SK-N-SH treated with all-trans-retinoic acid at 6 μM for 48 hours (cell line): ENCODE data around the gene CALY.

Experiments
- ATAC-seq: fragments of 200-7000 bp; cut with Tn5 transposase; 3 replicates; pipeline ENCODE4 v1.9.1; 2020; ENCODE audit warnings: mild to moderate bottlenecking, moderate library complexity
- ARNTL ChIP-seq: fragments of 450-650 bp; formaldehyde crosslinking; IDR thresholded peaks from 2 replicates; pipeline ENCODE4 v1.5.0; 2020; ENCODE audit warnings: low read depth, mild to moderate bottlenecking, moderate library complexity, borderline replicate concordance
- CREB5 ChIP-seq: fragments of 250-450 bp; sonication (Bioruptor Pico); IDR thresholded peaks from 2 replicates; pipeline ENCODE4 v1.5.1; 2020; ENCODE audit warnings: low read depth, mild to moderate bottlenecking, moderate library complexity
- CSDC2 ChIP-seq: fragments of 250-450 bp; sonication (Bioruptor Pico); IDR thresholded peaks from 2 replicates; pipeline ENCODE4 v1.5.0; 2020; ENCODE audit warnings: mild to moderate bottlenecking, moderate library complexity
- CSRNP3 ChIP-seq: fragments of 250-450 bp; sonication (Bioruptor Pico); IDR thresholded peaks from 2 replicates; pipeline ENCODE4 v1.5.1; 2021; ENCODE audit warnings: mild to moderate bottlenecking, moderate library complexity
- ESRRG ChIP-seq: fragments of 250-450 bp; sonication (Bioruptor Pico); IDR thresholded peaks from 2 replicates; pipeline ENCODE4 v1.6.1; 2021; ENCODE audit warnings: mild to moderate bottlenecking
- GLIS3 ChIP-seq: fragments of 250-450 bp; sonication (Bioruptor Pico); IDR thresholded peaks from 2 replicates; pipeline ENCODE4 v1.5.0; 2020; ENCODE audit warnings: mild to moderate bottlenecking, moderate library complexity
- ISL1 ChIP-seq: fragments of 250-450 bp; sonication (Bioruptor Pico); IDR thresholded peaks from 2 replicates; pipeline ENCODE4 v2.1.2; 2022; ENCODE audit warnings: mild to moderate bottlenecking, moderate library complexity
- OSR1 ChIP-seq: fragments of 250-450 bp; sonication (Bioruptor Pico); IDR thresholded peaks from 2 replicates; pipeline ENCODE4 v1.8.0; 2022; ENCODE audit warnings: moderate library complexity, mild to moderate bottlenecking, inconsistent platforms
- PATZ1 ChIP-seq: fragments of 250-450 bp; sonication (Bioruptor Pico); IDR thresholded peaks from 2 replicates; pipeline ENCODE4 v1.8.0; 2020; ENCODE audit warnings: mild to moderate bottlenecking, moderate library complexity, borderline replicate concordance
- POU6F1 ChIP-seq: fragments of 250-450 bp; sonication (Bioruptor Pico); IDR thresholded peaks from 2 replicates; pipeline ENCODE4 v1.8.0; 2021; ENCODE audit warnings: low read depth, mild to moderate bottlenecking, moderate library complexity, borderline replicate concordance
- PPARA ChIP-seq: fragments of 250-450 bp; sonication (Bioruptor Pico); IDR thresholded peaks from 2 replicates; pipeline ENCODE4 v1.5.0; 2020; ENCODE audit warnings: mild to moderate bottlenecking, borderline replicate concordance
- RARB ChIP-seq: fragments of 250-450 bp; sonication (Bioruptor Pico); IDR thresholded peaks from 2 replicates; pipeline ENCODE4 v1.8.0; 2021; ENCODE audit warnings: mild to moderate bottlenecking, moderate library complexity
- SNAI2 ChIP-seq: fragments of 250-450 bp; sonication (Bioruptor Pico); IDR thresholded peaks from 2 replicates; pipeline ENCODE4 v1.5.0; 2020; ENCODE audit warnings: mild to moderate bottlenecking, moderate library complexity
- TOX ChIP-seq: fragments of 250-450 bp; sonication (Bioruptor Pico); IDR thresholded peaks from 2 replicates; pipeline ENCODE4 v1.8.0; 2021; ENCODE audit warnings: mild to moderate bottlenecking, moderate library complexity, borderline replicate concordance
- TSHZ2 ChIP-seq: fragments of 250-450 bp; sonication (Bioruptor Pico); IDR thresholded peaks from 2 replicates; pipeline ENCODE4 v1.5.0; 2020; ENCODE audit warnings: mild to moderate bottlenecking, moderate library complexity
- ZC3H10 ChIP-seq: fragments of 250-450 bp; sonication (Bioruptor Pico); IDR thresholded peaks from 2 replicates; pipeline ENCODE4 v1.5.1; 2021; ENCODE audit warnings: mild to moderate bottlenecking, moderate library complexity
- ZFP3 ChIP-seq: fragments of 250-450 bp; sonication (Bioruptor Pico); IDR thresholded peaks from 2 replicates; pipeline ENCODE4 v1.5.0; 2020; ENCODE audit warnings: mild to moderate bottlenecking, moderate library complexity
- ZFP30 ChIP-seq: fragments of 450-650 bp; formaldehyde crosslinking; IDR thresholded peaks from 2 replicates; pipeline ENCODE4 v1.5.0; 2022; ENCODE audit warnings: mild to moderate bottlenecking, moderate library complexity
- ZNF565 ChIP-seq: fragments of 450-650 bp; formaldehyde crosslinking; conservative IDR thresholded peaks from 2 replicates; pipeline ENCODE4 v1.5.0; 2020; ENCODE audit warnings: low read depth, mild to moderate bottlenecking, moderate library complexity
- ZNF8 ChIP-seq: fragments of 450-650 bp; formaldehyde crosslinking; IDR thresholded peaks from 2 replicates; pipeline ENCODE4 v1.5.0; 2020; ENCODE audit warnings: mild to moderate bottlenecking, moderate library complexity

Gene CALY

GRCh38 chr10:133306941-133307379 lies 29.7 kb downstream of the CALY start:
- no peak for TF ChIP-seq ZFP30 (CRISPR knock-in tag)
- TF ChIP-seq SNAI2 (CRISPR knock-in tag): no peak
- no peak for TF ChIP-seq ARNTL (CRISPR knock-in tag)
- TF ChIP-seq RARB (CRISPR knock-in tag): no peak
- TF ChIP-seq ZFP3: no peak
- no peak for TF ChIP-seq CREB5 (CRISPR knock-in tag)
- no peak for TF ChIP-seq CSRNP3
- TF ChIP-seq OSR1: no peak
- no peak for TF ChIP-seq ESRRG (CRISPR knock-in tag)
- no peak for TF ChIP-seq CSDC2
- no peak for TF ChIP-seq TSHZ2
- TF ChIP-seq PATZ1: no peak
- TF ChIP-seq TOX (CRISPR knock-in tag): no peak
- no peak for TF ChIP-seq ZC3H10 (CRISPR knock-in tag)
- TF ChIP-seq ISL1: no peak
- no peak for TF ChIP-seq PPARA (CRISPR knock-in tag)
- no peak for ATAC-seq

- ATAC-seq: no peak
- no peak for TF ChIP-seq ZNF8 (CRISPR knock-in tag)
- TF ChIP-seq OSR1: no peak
- no peak for TF ChIP-seq PATZ1
- TF ChIP-seq SNAI2 (CRISPR knock-in tag): no peak
- TF ChIP-seq ZFP30 (CRISPR knock-in tag): no peak
- no peak for TF ChIP-seq PPARA (CRISPR knock-in tag)
- TF ChIP-seq ZFP3: no peak
- no peak for TF ChIP-seq POU6F1 (CRISPR knock-in tag)
- TF ChIP-seq ZNF565 (CRISPR knock-in tag): no peak
- no peak for TF ChIP-seq GLIS3 (CRISPR knock-in tag)
- TF ChIP-seq CSDC2: no peak
- no peak for TF ChIP-seq ISL1
- no peak for TF ChIP-seq TOX (CRISPR knock-in tag)
- TF ChIP-seq, all 23 proteins: peak for 0
These were observed 30.6 kb downstream of the CALY start for GRCh38 chr10:133306097-133306476.

GRCh38 chr10:133303206-133303605 lies 33.5 kb downstream of the CALY start:
- ATAC-seq: no peak
- TF ChIP-seq CREB5 (CRISPR knock-in tag) (no peak), PATZ1 (no peak), ZFP3 (no peak), ARNTL (CRISPR knock-in tag) (no peak), ZNF565 (CRISPR knock-in tag) (no peak), POU6F1 (CRISPR knock-in tag) (no peak)
